SK-N-SH (cell line): ENCODE results near the gene ERLEC1.

Source experiments
- CTCF ChIP-seq: fragments of 200-600 bp; sonication (generic); IDR thresholded peaks from 2 replicates; pipeline ENCODE4 v1.6.1; 2017; ENCODE audit warnings: antibody characterized with exemption, mild to moderate bottlenecking, moderate library complexity
- POLR2AphosphoS5 ChIP-seq: IDR thresholded peaks from 2 replicates; pipeline ENCODE4 v1.6.1; 2012; ENCODE audit warnings: low read depth, low read length
- REST ChIP-seq: IDR thresholded peaks from 2 replicates; pipeline ENCODE4 v1.6.1; 2012; ENCODE audit warnings: mild to moderate bottlenecking, low read depth, low read length, moderate library complexity
- TAF1 ChIP-seq: IDR thresholded peaks from 2 replicates; pipeline ENCODE4 v1.6.1; 2012; ENCODE audit warnings: low read depth, mild to moderate bottlenecking, low read length, moderate library complexity, borderline replicate concordance
- YY1 ChIP-seq: IDR thresholded peaks from 2 replicates; pipeline ENCODE4 v1.4.0; 2012; ENCODE audit warnings: low read depth, mild to moderate bottlenecking

- TF ChIP-seq CTCF (no peak), POLR2AphosphoS5 (no peak), REST (no peak), YY1 (no peak), TAF1 (no peak)
These were observed 34.5 kb upstream of the ERLEC1 start for GRCh38 chr2:53752385-53752784.
